ENCODE measurements around the gene ATXN1.

The ATXN1 gene

GRCh38 chr6:16782278-16782677, 21.0 kb upstream of the ATXN1 start:
- DNase-seq = no peak

GRCh38 chr6:16781348-16782169, 20.3 kb upstream of the ATXN1 start:
- DNase-seq = no peak

GRCh38 chr6:16778521-16778920, 17.3 kb upstream of the ATXN1 start:
- DNase-seq = no peak

- DNase-seq = no peak
Observed at GRCh38 chr6:16777794-16778193, 16.5 kb upstream of the ATXN1 start.

- DNase-seq = no peak
Observed at GRCh38 chr6:16776394-16777017, 15.2 kb upstream of the ATXN1 start.

GRCh38 chr6:16774437-16774836, 13.2 kb upstream of the ATXN1 start:
- DNase-seq = no peak

- DNase-seq = no peak
Observed at GRCh38 chr6:16773362-16773761, 12.1 kb upstream of the ATXN1 start.

GRCh38 chr6:16770701-16771569, 9.7 kb upstream of the ATXN1 start:
- DNase-seq = no peak

GRCh38 chr6:16769986-16770376, 8.7 kb upstream of the ATXN1 start:
- DNase-seq = no peak

- no peak for DNase-seq
Observed at GRCh38 chr6:16769131-16769985, 8.1 kb upstream of the ATXN1 start.

GRCh38 chr6:16768477-16768830, 7.2 kb upstream of the ATXN1 start:
- DNase-seq = no peak

- DNase-seq = no peak
Observed at GRCh38 chr6:16767765-16768476, 6.7 kb upstream of the ATXN1 start.

GRCh38 chr6:16766836-16767745, 5.8 kb upstream of the ATXN1 start:
- no peak for DNase-seq

- DNase-seq = no peak
Observed at GRCh38 chr6:16766043-16766536, 4.8 kb upstream of the ATXN1 start.

- no peak for DNase-seq
Observed at GRCh38 chr6:16765235-16765634, 4.0 kb upstream of the ATXN1 start.

GRCh38 chr6:16764188-16764950, 3.1 kb upstream of the ATXN1 start:
- no peak for DNase-seq

- no peak for DNase-seq
Observed at GRCh38 chr6:16762550-16763477, 1.6 kb upstream of the ATXN1 start.

- DNase-seq = no peak
Observed at GRCh38 chr6:16762268-16762549, 949 bp upstream of the ATXN1 start.
